ENCODE results near the gene SEPTIN10.
"Not testable (repeated sequence)": the region's sequence is repeated elsewhere in the genome, so short reads cannot be mapped to it uniquely, and the experiment has no call there.

Gene SEPTIN10

GRCh38 chr2:109542384-109542783 lies 71.4 kb downstream of the SEPTIN10 start:
- Histone ChIP-seq H3K27me3 (ENCODE audit: insufficient read depth, low read length) (no peaks in the 10 kb centered on the region), H3K27ac (ENCODE audit: low read depth, low read length) (no peak overlapping the region), H3K36me3 (ENCODE audit: insufficient read depth, low read length) (no peaks in the 10 kb centered on the region), H3K79me2 (ENCODE audit: control insufficient read depth, insufficient read depth, low read length, unreplicated experiment) (no peaks in the 10 kb centered on the region), H3K4me3 (ENCODE audit: low read depth, low read length) (no peak overlapping the region), H2AFZ (ENCODE audit: low read length, unreplicated experiment) (no peak overlapping the region), H3K4me1 (ENCODE audit: control insufficient read depth, insufficient read depth, low read length, unreplicated experiment) (no peaks in the 10 kb centered on the region)

GRCh38 chr2:109538546-109538945 lies 75.2 kb downstream of the SEPTIN10 start:
- peaks cover 9% of the 10 kb centered on the region for H3K27me3 ChIP-seq (ENCODE audit: insufficient read depth, low read length)
- H2AFZ ChIP-seq (ENCODE audit: low read length, unreplicated experiment) = no peak overlapping the region
- no peak overlapping the region for H3K27ac ChIP-seq (ENCODE audit: low read depth, low read length)
- no peak overlapping the region for H3K4me3 ChIP-seq (ENCODE audit: low read depth, low read length)
- no peaks in the 10 kb centered on the region for H3K79me2 ChIP-seq (ENCODE audit: control insufficient read depth, insufficient read depth, low read length, unreplicated experiment)
- no peaks in the 10 kb centered on the region for H3K4me1 ChIP-seq (ENCODE audit: control insufficient read depth, insufficient read depth, low read length, unreplicated experiment)
- no peaks in the 10 kb centered on the region for H3K36me3 ChIP-seq (ENCODE audit: insufficient read depth, low read length)

GRCh38 chr2:109537565-109538222 lies 76.1 kb downstream of the SEPTIN10 start:
- no peaks in the 10 kb centered on the region for H3K4me1 ChIP-seq (ENCODE audit: control insufficient read depth, insufficient read depth, low read length, unreplicated experiment)
- no peaks in the 10 kb centered on the region for H3K79me2 ChIP-seq (ENCODE audit: control insufficient read depth, insufficient read depth, low read length, unreplicated experiment)
- H3K4me3 ChIP-seq (ENCODE audit: low read depth, low read length) = no peak overlapping the region
- no peak overlapping the region for H3K27ac ChIP-seq (ENCODE audit: low read depth, low read length)
- H3K27me3 ChIP-seq (ENCODE audit: insufficient read depth, low read length) = peaks cover 17% of the 10 kb centered on the region
- H3K36me3 ChIP-seq (ENCODE audit: insufficient read depth, low read length) = no peaks in the 10 kb centered on the region
- no peak overlapping the region for H2AFZ ChIP-seq (ENCODE audit: low read length, unreplicated experiment)

- H3K4me1 ChIP-seq (ENCODE audit: control insufficient read depth, insufficient read depth, low read length, unreplicated experiment); H3K4me3 ChIP-seq (ENCODE audit: low read depth, low read length); H2AFZ ChIP-seq (ENCODE audit: low read length, unreplicated experiment); H3K79me2 ChIP-seq (ENCODE audit: control insufficient read depth, insufficient read depth, low read length, unreplicated experiment); H3K36me3 ChIP-seq (ENCODE audit: insufficient read depth, low read length); H3K27ac ChIP-seq (ENCODE audit: low read depth, low read length): not testable (repeated sequence)
- peaks cover 26% of the 10 kb centered on the region for H3K27me3 ChIP-seq (ENCODE audit: insufficient read depth, low read length)
Observed at GRCh38 chr2:109536556-109536955, 77.2 kb downstream of the SEPTIN10 start.

GRCh38 chr2:109535217-109535946 lies 78.4 kb downstream of the SEPTIN10 start:
- H3K4me1 ChIP-seq (ENCODE audit: control insufficient read depth, insufficient read depth, low read length, unreplicated experiment) = no peaks in the 10 kb centered on the region
- H3K36me3 ChIP-seq (ENCODE audit: insufficient read depth, low read length) = no peaks in the 10 kb centered on the region
- no peak overlapping the region for H3K27ac ChIP-seq (ENCODE audit: low read depth, low read length)
- no peak overlapping the region for H2AFZ ChIP-seq (ENCODE audit: low read length, unreplicated experiment)
- H3K4me3 ChIP-seq (ENCODE audit: low read depth, low read length) = no peak overlapping the region
- H3K79me2 ChIP-seq (ENCODE audit: control insufficient read depth, insufficient read depth, low read length, unreplicated experiment) = no peaks in the 10 kb centered on the region
- H3K27me3 ChIP-seq (ENCODE audit: insufficient read depth, low read length) = peaks cover 34% of the 10 kb centered on the region

- H3K4me1 ChIP-seq (ENCODE audit: control insufficient read depth, insufficient read depth, low read length, unreplicated experiment) = no peaks in the 10 kb centered on the region
- H3K4me3 ChIP-seq (ENCODE audit: low read depth, low read length) = no peak overlapping the region
- no peaks in the 10 kb centered on the region for H3K36me3 ChIP-seq (ENCODE audit: insufficient read depth, low read length)
- H3K27me3 ChIP-seq (ENCODE audit: insufficient read depth, low read length) = peaks cover 40% of the 10 kb centered on the region
- no peaks in the 10 kb centered on the region for H3K79me2 ChIP-seq (ENCODE audit: control insufficient read depth, insufficient read depth, low read length, unreplicated experiment)
- no peak overlapping the region for H2AFZ ChIP-seq (ENCODE audit: low read length, unreplicated experiment)
- H3K27ac ChIP-seq (ENCODE audit: low read depth, low read length) = no peak overlapping the region
Observed at GRCh38 chr2:109533823-109534222, 79.9 kb downstream of the SEPTIN10 start.

GRCh38 chr2:109532728-109533076 lies 81.1 kb downstream of the SEPTIN10 start:
- no peaks in the 10 kb centered on the region for H3K79me2 ChIP-seq (ENCODE audit: control insufficient read depth, insufficient read depth, low read length, unreplicated experiment)
- H3K4me1 ChIP-seq (ENCODE audit: control insufficient read depth, insufficient read depth, low read length, unreplicated experiment) = no peaks in the 10 kb centered on the region
- no peak overlapping the region for H3K4me3 ChIP-seq (ENCODE audit: low read depth, low read length)
- peaks cover 40% of the 10 kb centered on the region for H3K27me3 ChIP-seq (ENCODE audit: insufficient read depth, low read length)
- H3K36me3 ChIP-seq (ENCODE audit: insufficient read depth, low read length) = no peaks in the 10 kb centered on the region
- H2AFZ ChIP-seq (ENCODE audit: low read length, unreplicated experiment) = no peak overlapping the region
- H3K27ac ChIP-seq (ENCODE audit: low read depth, low read length) = no peak overlapping the region

- Histone ChIP-seq H3K27me3 (ENCODE audit: insufficient read depth, low read length) (peaks cover 40% of the 10 kb centered on the region), H2AFZ (ENCODE audit: low read length, unreplicated experiment) (no peak overlapping the region), H3K36me3 (ENCODE audit: insufficient read depth, low read length) (no peaks in the 10 kb centered on the region), H3K27ac (ENCODE audit: low read depth, low read length) (no peak overlapping the region), H3K79me2 (ENCODE audit: control insufficient read depth, insufficient read depth, low read length, unreplicated experiment) (no peaks in the 10 kb centered on the region), H3K4me3 (ENCODE audit: low read depth, low read length) (no peak overlapping the region), H3K4me1 (ENCODE audit: control insufficient read depth, insufficient read depth, low read length, unreplicated experiment) (no peaks in the 10 kb centered on the region)
Observed at GRCh38 chr2:109531896-109532727, 81.7 kb downstream of the SEPTIN10 start.

- no peak overlapping the region for H2AFZ ChIP-seq (ENCODE audit: low read length, unreplicated experiment)
- H3K4me3 ChIP-seq (ENCODE audit: low read depth, low read length) = no peak overlapping the region
- H3K27ac ChIP-seq (ENCODE audit: low read depth, low read length) = no peak overlapping the region
- no peaks in the 10 kb centered on the region for H3K4me1 ChIP-seq (ENCODE audit: control insufficient read depth, insufficient read depth, low read length, unreplicated experiment)
- peaks cover 40% of the 10 kb centered on the region for H3K27me3 ChIP-seq (ENCODE audit: insufficient read depth, low read length)
- no peaks in the 10 kb centered on the region for H3K79me2 ChIP-seq (ENCODE audit: control insufficient read depth, insufficient read depth, low read length, unreplicated experiment)
- H3K36me3 ChIP-seq (ENCODE audit: insufficient read depth, low read length) = no peaks in the 10 kb centered on the region
Observed at GRCh38 chr2:109531221-109531620, 82.5 kb downstream of the SEPTIN10 start.

GRCh38 chr2:109530712-109531111 lies 83.1 kb downstream of the SEPTIN10 start:
- no peak overlapping the region for H3K4me3 ChIP-seq (ENCODE audit: low read depth, low read length)
- no peaks in the 10 kb centered on the region for H3K36me3 ChIP-seq (ENCODE audit: insufficient read depth, low read length)
- H3K27ac ChIP-seq (ENCODE audit: low read depth, low read length) = no peak overlapping the region
- no peak overlapping the region for H2AFZ ChIP-seq (ENCODE audit: low read length, unreplicated experiment)
- H3K27me3 ChIP-seq (ENCODE audit: insufficient read depth, low read length) = peaks cover 40% of the 10 kb centered on the region
- no peaks in the 10 kb centered on the region for H3K79me2 ChIP-seq (ENCODE audit: control insufficient read depth, insufficient read depth, low read length, unreplicated experiment)
- H3K4me1 ChIP-seq (ENCODE audit: control insufficient read depth, insufficient read depth, low read length, unreplicated experiment) = no peaks in the 10 kb centered on the region
